Measurements from ENCODE around the gene PAXIP1.

Gene PAXIP1

GRCh38 chr7:154910977-154911376 is 91.9 kb downstream of the PAXIP1 start:
- Histone ChIP-seq H3K36me3 (ENCODE audit: control insufficient read depth, insufficient read depth, low read length) (no peaks in the 10 kb centered on the region), H4K5ac (ENCODE audit: low read length) (no peak overlapping the region), H3K4me3 (ENCODE audit: low read length) (no peak overlapping the region), H3K79me2 (ENCODE audit: control insufficient read depth, insufficient read depth, low read length) (no peaks in the 10 kb centered on the region), H3K9ac (ENCODE audit: low read length) (no peak overlapping the region), H3K18ac (ENCODE audit: low read length) (no peak overlapping the region), H2BK15ac (replicated peaks; ENCODE audit: low read depth) (no peak overlapping the region), H3K4me1 (ENCODE audit: control insufficient read depth, low read depth, low read length) (no peaks in the 10 kb centered on the region), H3K4me2 (ENCODE audit: low read length) (no peak overlapping the region), H2AK5ac (ENCODE audit: low read length) (no peak overlapping the region), H3K27ac (ENCODE audit: low read depth, low read length) (no peak overlapping the region), H2BK120ac (ENCODE audit: low read depth, low read length) (no peak overlapping the region), H3K23ac (ENCODE audit: low read length) (no peak overlapping the region), H2BK5ac (ENCODE audit: low read length) (no peak overlapping the region), H4K8ac (ENCODE audit: low read depth, low read length) (no peak overlapping the region), H3K4ac (ENCODE audit: low read depth, low read length) (no peak overlapping the region), H3K27me3 (ENCODE audit: insufficient read depth, low read length, poor library complexity) (no peaks in the 10 kb centered on the region), H3K79me1 (ENCODE audit: low read length) (no peaks in the 10 kb centered on the region), H3K56ac (ENCODE audit: low read length) (no peak overlapping the region)
- no CpG with 5 or more reads among the region's 4 CpGs for WGBS (ENCODE audit: extremely low coverage, insufficient coverage, low lambda C conversion rate)
- DNase-seq, result no peak

- peak overlapping the region; percentile 45 for H3K23ac ChIP-seq (ENCODE audit: low read length)
- H2AK5ac ChIP-seq (ENCODE audit: low read length), result no peak overlapping the region
- no peak overlapping the region for H4K8ac ChIP-seq (ENCODE audit: low read depth, low read length)
- H4K5ac ChIP-seq (ENCODE audit: low read length), result no peak overlapping the region
- no peak overlapping the region for H3K4me3 ChIP-seq (ENCODE audit: low read length)
- no peak overlapping the region for H2BK5ac ChIP-seq (ENCODE audit: low read length)
- no peak overlapping the region for H3K27ac ChIP-seq (ENCODE audit: low read depth, low read length)
- WGBS (ENCODE audit: extremely low coverage, insufficient coverage, low lambda C conversion rate), result no CpG with 5 or more reads among the region's 4 CpGs
- H3K4me1 ChIP-seq (ENCODE audit: control insufficient read depth, low read depth, low read length), result no peaks in the 10 kb centered on the region
- no peaks in the 10 kb centered on the region for H3K79me1 ChIP-seq (ENCODE audit: low read length)
- no peaks in the 10 kb centered on the region for H3K79me2 ChIP-seq (ENCODE audit: control insufficient read depth, insufficient read depth, low read length)
- H2BK15ac ChIP-seq (replicated peaks; ENCODE audit: low read depth), result no peak overlapping the region
- no peak overlapping the region for H3K9ac ChIP-seq (ENCODE audit: low read length)
- no peaks in the 10 kb centered on the region for H3K27me3 ChIP-seq (ENCODE audit: insufficient read depth, low read length, poor library complexity)
- no peak for DNase-seq
- no peaks in the 10 kb centered on the region for H3K36me3 ChIP-seq (ENCODE audit: control insufficient read depth, insufficient read depth, low read length)
- no peak overlapping the region for H3K4me2 ChIP-seq (ENCODE audit: low read length)
- H3K56ac ChIP-seq (ENCODE audit: low read length), result no peak overlapping the region
- no peak overlapping the region for H3K18ac ChIP-seq (ENCODE audit: low read length)
- no peak overlapping the region for H3K4ac ChIP-seq (ENCODE audit: low read depth, low read length)
- no peak overlapping the region for H2BK120ac ChIP-seq (ENCODE audit: low read depth, low read length)
These were observed 92.8 kb downstream of the PAXIP1 start for GRCh38 chr7:154910125-154910524.

- no peak overlapping the region for H3K23ac ChIP-seq (ENCODE audit: low read length)
- no CpG with 5 or more reads among the region's 26 CpGs for WGBS (ENCODE audit: extremely low coverage, insufficient coverage, low lambda C conversion rate)
- H3K27ac ChIP-seq (ENCODE audit: low read depth, low read length), result no peak overlapping the region
- H4K5ac ChIP-seq (ENCODE audit: low read length), result no peak overlapping the region
- H3K4ac ChIP-seq (ENCODE audit: low read depth, low read length), result no peak overlapping the region
- no peak overlapping the region for H3K56ac ChIP-seq (ENCODE audit: low read length)
- no peak overlapping the region for H2BK5ac ChIP-seq (ENCODE audit: low read length)
- H3K27me3 ChIP-seq (ENCODE audit: insufficient read depth, low read length, poor library complexity), result no peaks in the 10 kb centered on the region
- H2BK15ac ChIP-seq (replicated peaks; ENCODE audit: low read depth), result no peak overlapping the region
- DNase-seq, result no peak
- H3K79me1 ChIP-seq (ENCODE audit: low read length), result no peaks in the 10 kb centered on the region
- H3K79me2 ChIP-seq (ENCODE audit: control insufficient read depth, insufficient read depth, low read length), result no peaks in the 10 kb centered on the region
- H3K4me3 ChIP-seq (ENCODE audit: low read length), result no peak overlapping the region
- H2AK5ac ChIP-seq (ENCODE audit: low read length), result no peak overlapping the region
- no peak overlapping the region for H2BK120ac ChIP-seq (ENCODE audit: low read depth, low read length)
- no peak overlapping the region for H3K9ac ChIP-seq (ENCODE audit: low read length)
- H3K4me1 ChIP-seq (ENCODE audit: control insufficient read depth, low read depth, low read length), result no peaks in the 10 kb centered on the region
- no peaks in the 10 kb centered on the region for H3K36me3 ChIP-seq (ENCODE audit: control insufficient read depth, insufficient read depth, low read length)
- H3K18ac ChIP-seq (ENCODE audit: low read length), result no peak overlapping the region
- H3K4me2 ChIP-seq (ENCODE audit: low read length), result no peak overlapping the region
- H4K8ac ChIP-seq (ENCODE audit: low read depth, low read length), result no peak overlapping the region
These were observed 93.5 kb downstream of the PAXIP1 start for GRCh38 chr7:154909241-154910105.

DNA sequence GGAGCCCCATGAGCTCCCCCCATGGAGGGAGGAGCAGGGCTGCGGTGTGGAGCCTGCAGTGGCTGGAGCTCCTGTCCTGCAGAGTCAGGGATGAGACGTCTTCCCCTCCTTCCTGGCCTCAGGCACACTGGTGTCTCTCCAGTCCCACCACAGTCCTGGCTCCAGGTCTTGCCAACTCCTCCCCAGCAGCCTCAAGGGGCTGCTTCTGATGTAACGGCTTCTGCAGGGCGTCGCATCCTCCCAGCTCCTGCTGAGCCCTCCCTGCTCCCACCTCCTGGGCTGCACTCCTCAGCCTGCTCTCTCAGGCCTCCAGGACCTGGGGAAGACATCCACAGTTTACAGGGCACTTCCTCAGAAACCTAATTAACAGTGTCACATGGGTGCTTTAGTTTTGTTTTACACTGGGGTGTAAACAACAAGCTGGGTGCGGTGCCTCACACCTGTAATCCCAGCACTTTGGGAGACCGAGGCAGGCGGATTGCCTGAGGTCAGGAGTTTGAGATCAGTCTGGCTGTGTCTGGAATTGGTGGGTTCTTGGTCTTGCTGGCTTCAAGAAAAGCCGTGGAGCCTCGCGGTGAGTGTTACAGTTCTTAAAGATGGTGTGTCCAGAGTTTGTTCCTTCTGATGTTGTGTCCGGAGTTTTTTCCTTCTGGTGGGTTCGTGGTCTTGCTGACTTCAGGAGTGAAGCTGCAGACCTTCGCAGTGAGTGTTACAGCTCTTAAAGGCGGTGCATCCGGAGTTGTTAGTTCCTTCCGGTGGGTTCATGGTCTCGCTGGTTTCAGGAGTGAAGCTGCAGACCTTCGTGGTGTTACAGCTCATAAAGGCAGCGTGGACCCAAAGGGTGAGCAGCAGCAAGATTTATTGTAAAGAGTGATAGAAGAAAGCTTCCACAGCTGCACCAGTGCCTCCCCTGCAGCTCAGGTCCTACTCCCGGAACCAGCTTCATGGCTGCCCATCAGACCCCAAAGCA is 95.0 kb downstream of the PAXIP1 start:
- no peak overlapping the region for H3K18ac ChIP-seq (ENCODE audit: low read length)
- no peak overlapping the region for H3K23ac ChIP-seq (ENCODE audit: low read length)
- WGBS (ENCODE audit: extremely low coverage, insufficient coverage, low lambda C conversion rate), result no CpG with 5 or more reads among the region's 21 CpGs
- no peak overlapping the region for H2BK5ac ChIP-seq (ENCODE audit: low read length)
- H3K56ac ChIP-seq (ENCODE audit: low read length), result no peak overlapping the region
- no peaks in the 10 kb centered on the region for H3K4me1 ChIP-seq (ENCODE audit: control insufficient read depth, low read depth, low read length)
- no peak overlapping the region for H3K4me3 ChIP-seq (ENCODE audit: low read length)
- H3K4ac ChIP-seq (ENCODE audit: low read depth, low read length), result no peak overlapping the region
- no peak overlapping the region for H2AK5ac ChIP-seq (ENCODE audit: low read length)
- no peak overlapping the region for H4K8ac ChIP-seq (ENCODE audit: low read depth, low read length)
- no peaks in the 10 kb centered on the region for H3K79me2 ChIP-seq (ENCODE audit: control insufficient read depth, insufficient read depth, low read length)
- no peak overlapping the region for H2BK15ac ChIP-seq (replicated peaks; ENCODE audit: low read depth)
- H3K36me3 ChIP-seq (ENCODE audit: control insufficient read depth, insufficient read depth, low read length), result no peaks in the 10 kb centered on the region
- H3K27ac ChIP-seq (ENCODE audit: low read depth, low read length), result no peak overlapping the region
- H3K79me1 ChIP-seq (ENCODE audit: low read length), result no peaks in the 10 kb centered on the region
- no peak overlapping the region for H2BK120ac ChIP-seq (ENCODE audit: low read depth, low read length)
- H4K5ac ChIP-seq (ENCODE audit: low read length), result no peak overlapping the region
- no peak overlapping the region for H3K9ac ChIP-seq (ENCODE audit: low read length)
- no peak overlapping the region for H3K4me2 ChIP-seq (ENCODE audit: low read length)
- no peak for DNase-seq
- no peaks in the 10 kb centered on the region for H3K27me3 ChIP-seq (ENCODE audit: insufficient read depth, low read length, poor library complexity)

DNA sequence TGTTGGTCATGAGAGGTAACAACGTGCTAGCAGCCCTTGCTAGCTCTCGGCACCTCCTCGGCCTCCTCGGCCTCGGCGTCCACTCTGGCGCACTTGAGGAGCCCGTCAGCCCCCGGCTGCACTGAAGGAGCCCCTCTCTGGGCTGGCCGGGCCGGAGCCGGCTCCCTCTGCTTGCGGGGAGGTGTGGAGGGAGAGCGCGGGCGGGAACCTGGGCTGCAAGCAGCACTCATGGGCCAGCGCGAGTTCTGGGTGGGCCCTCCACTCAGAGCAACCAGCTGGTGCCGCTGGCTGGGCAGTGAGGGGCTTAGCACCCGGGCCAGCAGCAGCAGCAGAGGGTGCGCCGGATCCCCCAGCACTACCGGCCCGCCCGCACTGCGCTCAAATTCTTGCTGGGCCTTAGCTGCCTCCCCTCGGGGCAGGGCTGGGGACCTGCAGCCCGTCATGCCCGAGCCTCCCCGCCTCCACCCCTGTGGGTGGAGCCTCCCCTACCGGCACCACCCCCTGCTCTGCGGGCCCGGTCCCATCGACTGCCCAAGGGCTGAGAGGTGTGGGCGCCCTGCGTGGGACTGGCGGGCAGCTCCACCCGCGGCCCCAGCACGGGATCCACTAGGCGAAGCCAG is 96.1 kb downstream of the PAXIP1 start:
- no peak overlapping the region for H2AK5ac ChIP-seq (ENCODE audit: low read length)
- no peak overlapping the region for H3K9ac ChIP-seq (ENCODE audit: low read length)
- H2BK15ac ChIP-seq (replicated peaks; ENCODE audit: low read depth), result no peak overlapping the region
- H3K4me2 ChIP-seq (ENCODE audit: low read length), result no peak overlapping the region
- no peak overlapping the region for H3K4ac ChIP-seq (ENCODE audit: low read depth, low read length)
- H3K23ac ChIP-seq (ENCODE audit: low read length), result no peak overlapping the region
- no peak overlapping the region for H3K56ac ChIP-seq (ENCODE audit: low read length)
- no peaks in the 10 kb centered on the region for H3K27me3 ChIP-seq (ENCODE audit: insufficient read depth, low read length, poor library complexity)
- no peaks in the 10 kb centered on the region for H3K36me3 ChIP-seq (ENCODE audit: control insufficient read depth, insufficient read depth, low read length)
- H3K4me1 ChIP-seq (ENCODE audit: control insufficient read depth, low read depth, low read length), result no peaks in the 10 kb centered on the region
- H3K79me1 ChIP-seq (ENCODE audit: low read length), result no peaks in the 10 kb centered on the region
- no peak overlapping the region for H2BK5ac ChIP-seq (ENCODE audit: low read length)
- no CpG with 5 or more reads among the region's 41 CpGs for WGBS (ENCODE audit: extremely low coverage, insufficient coverage, low lambda C conversion rate)
- no peak overlapping the region for H3K27ac ChIP-seq (ENCODE audit: low read depth, low read length)
- H3K4me3 ChIP-seq (ENCODE audit: low read length), result no peak overlapping the region
- H2BK120ac ChIP-seq (ENCODE audit: low read depth, low read length), result no peak overlapping the region
- DNase-seq, result no peak
- no peak overlapping the region for H4K8ac ChIP-seq (ENCODE audit: low read depth, low read length)
- H4K5ac ChIP-seq (ENCODE audit: low read length), result no peak overlapping the region
- H3K79me2 ChIP-seq (ENCODE audit: control insufficient read depth, insufficient read depth, low read length), result no peaks in the 10 kb centered on the region
- no peak overlapping the region for H3K18ac ChIP-seq (ENCODE audit: low read length)
